Neural cell (in vitro differentiated cells): ENCODE results near the gene EIF3B.

Source experiments
- CTCF ChIP-seq: fragments of 450-650 bp; IDR thresholded peaks from 2 replicates; pipeline ENCODE4 v1.5.1; 2014; ENCODE audit warnings: antibody characterized with exemption, mild to moderate bottlenecking, moderate library complexity; ENCODE audit not compliant: poor library complexity, severe bottlenecking
- EP300 ChIP-seq: fragments of 450-650 bp; conservative IDR thresholded peaks from 2 replicates; pipeline ENCODE4 v1.6.1; 2014; ENCODE audit warnings: antibody characterized with exemption, mild to moderate bottlenecking, moderate library complexity; ENCODE audit not compliant: poor library complexity, severe bottlenecking
- REST ChIP-seq: IDR thresholded peaks from 2 replicates; pipeline ENCODE4 v1.6.1; 2012; ENCODE audit warnings: borderline replicate concordance

GRCh38 chr7:2357571-2357970, 2.9 kb downstream of the EIF3B start:
- TF ChIP-seq CTCF, result no peak
- TF ChIP-seq REST, result no peak
- no peak for TF ChIP-seq EP300
